ENCODE results near the gene REEP3.

- TF ChIP-seq CTCF (conservative IDR thresholded peaks at IDR 0.05; ENCODE audit: low read depth, low read length) (no peak), EZH2 (IDR thresholded peaks at IDR 0.05; ENCODE audit: borderline replicate concordance, low read depth, low read length, poor library complexity, severe bottlenecking) (no peak)
Measured at GRCh38 chr10:63477927-63478326, 43.3 kb upstream of the REEP3 start.

Data from A673 (cell line).